BJ (cell line): ENCODE results near the gene REXO5. TPM values are rescaled to one million over a fixed set of nuclear protein-coding genes. Genes with fewer than 3 reads are reported as not detected.

Experiments
- CTCF ChIA-PET: fragments of 350-600 bp; formaldehyde crosslinking; extraction: SDS; loops from one replicate; lab custom pipeline; 2021; ENCODE audit warnings: antibody characterized with exemption, inconsistent platforms; lab: Yijun Ruan, JAX
- POLR2A ChIA-PET: fragments of 300-600 bp; sonication (Branson Sonifier 250); formaldehyde crosslinking; extraction: SDS; loops from one replicate; lab custom pipeline; 2021; ENCODE audit warnings: antibody characterized with exemption; lab: Charles Lee
- DNase-seq: peaks from one replicate; pipeline ENCODE4 v3.0.0-alpha.2; 2011; ENCODE audit warnings: low read depth
- H3K27me3 ChIP-seq: 2 replicates; pipeline ENCODE4 v1.6.0; 2011; ENCODE audit warnings: low read length; ENCODE audit not compliant: control insufficient read depth, insufficient read depth
- H3K36me3 ChIP-seq: 2 replicates; pipeline ENCODE4 v1.5.1; 2011; ENCODE audit warnings: low read length; ENCODE audit not compliant: control insufficient read depth, insufficient read depth
- H3K4me3 ChIP-seq: 2 replicates; pipeline ENCODE4 v1.5.1; 2011; ENCODE audit warnings: low read depth, mild to moderate bottlenecking, control low read depth, low read length
- polyA minus RNA-seq: library from RNA; depleted of rRNA, polyadenylated mRNA; stranded (reverse); fragments of >200 nt; gene quantifications from 2 replicates; pipeline ENCODE4 v1.2.3, GENCODE V29; 2011; rRNA and poly(A)+ RNA removed
- polyA plus RNA-seq: library from polyadenylated mRNA; depleted of rRNA; stranded (reverse); fragments of >200 nt; gene quantifications from 2 replicates; pipeline ENCODE4 v1.2.3, GENCODE V29; 2011; rRNA removed
- TF ChIP-seq, protein P1 (sequence below): IDR thresholded peaks from 2 replicates; pipeline ENCODE4 v1.5.1; 2011; ENCODE audit warnings: low read depth, mild to moderate bottlenecking, control low read depth, inconsistent platforms, low read length, moderate library complexity; ENCODE audit not compliant: insufficient read depth

Gene REXO5, protein sequence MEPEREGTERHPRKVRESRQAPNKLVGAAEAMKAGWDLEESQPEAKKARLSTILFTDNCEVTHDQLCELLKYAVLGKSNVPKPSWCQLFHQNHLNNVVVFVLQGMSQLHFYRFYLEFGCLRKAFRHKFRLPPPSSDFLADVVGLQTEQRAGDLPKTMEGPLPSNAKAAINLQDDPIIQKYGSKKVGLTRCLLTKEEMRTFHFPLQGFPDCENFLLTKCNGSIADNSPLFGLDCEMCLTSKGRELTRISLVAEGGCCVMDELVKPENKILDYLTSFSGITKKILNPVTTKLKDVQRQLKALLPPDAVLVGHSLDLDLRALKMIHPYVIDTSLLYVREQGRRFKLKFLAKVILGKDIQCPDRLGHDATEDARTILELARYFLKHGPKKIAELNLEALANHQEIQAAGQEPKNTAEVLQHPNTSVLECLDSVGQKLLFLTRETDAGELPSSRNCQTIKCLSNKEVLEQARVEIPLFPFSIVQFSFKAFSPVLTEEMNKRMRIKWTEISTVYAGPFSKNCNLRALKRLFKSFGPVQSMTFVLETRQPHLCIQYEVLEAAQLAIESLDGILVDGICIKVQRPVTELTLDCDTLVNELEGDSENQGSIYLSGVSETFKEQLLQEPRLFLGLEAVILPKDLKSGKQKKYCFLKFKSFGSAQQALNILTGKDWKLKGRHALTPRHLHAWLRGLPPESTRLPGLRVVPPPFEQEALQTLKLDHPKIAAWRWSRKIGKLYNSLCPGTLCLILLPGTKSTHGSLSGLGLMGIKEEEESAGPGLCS
- 2.2 and 3.2 TPM in 2 replicates for polyA plus RNA-seq
- 2.9 and 3.4 TPM in 2 replicates for polyA minus RNA-seq

- TF ChIP-seq, protein P1, sequence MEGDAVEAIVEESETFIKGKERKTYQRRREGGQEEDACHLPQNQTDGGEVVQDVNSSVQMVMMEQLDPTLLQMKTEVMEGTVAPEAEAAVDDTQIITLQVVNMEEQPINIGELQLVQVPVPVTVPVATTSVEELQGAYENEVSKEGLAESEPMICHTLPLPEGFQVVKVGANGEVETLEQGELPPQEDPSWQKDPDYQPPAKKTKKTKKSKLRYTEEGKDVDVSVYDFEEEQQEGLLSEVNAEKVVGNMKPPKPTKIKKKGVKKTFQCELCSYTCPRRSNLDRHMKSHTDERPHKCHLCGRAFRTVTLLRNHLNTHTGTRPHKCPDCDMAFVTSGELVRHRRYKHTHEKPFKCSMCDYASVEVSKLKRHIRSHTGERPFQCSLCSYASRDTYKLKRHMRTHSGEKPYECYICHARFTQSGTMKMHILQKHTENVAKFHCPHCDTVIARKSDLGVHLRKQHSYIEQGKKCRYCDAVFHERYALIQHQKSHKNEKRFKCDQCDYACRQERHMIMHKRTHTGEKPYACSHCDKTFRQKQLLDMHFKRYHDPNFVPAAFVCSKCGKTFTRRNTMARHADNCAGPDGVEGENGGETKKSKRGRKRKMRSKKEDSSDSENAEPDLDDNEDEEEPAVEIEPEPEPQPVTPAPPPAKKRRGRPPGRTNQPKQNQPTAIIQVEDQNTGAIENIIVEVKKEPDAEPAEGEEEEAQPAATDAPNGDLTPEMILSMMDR: peak; percentile 74
- H3K4me3 ChIP-seq: peak within 1 kb of the TSS; percentile 96
- no peaks in the 10 kb centered on the region for H3K27me3 ChIP-seq
- peak; percentile 76 for DNase-seq
- no peaks in the 10 kb centered on the region for H3K36me3 ChIP-seq
- ChIA-PET CTCF (interaction anchor here (0.7 to 2.0 kb wide), 10 partner anchors 9 to 296 kb away, joined by 3 to 8 read pairs (median 4); no protein-coding TSS in a partner anchor), POLR2A (interaction anchor here (0.8 kb wide), 1 partner anchor 18 kb away, joined by 5 read pairs; no protein-coding TSS in a partner anchor)
Observed at GRCh38 chr16:20806168-20807050, at the start of gene REXO5, which contains the start of gene ERI2. Gene REXO5, plus strand, starts transcription at chr16:20806527. Its CDS starts 427 bp downstream, at chr16:20806954. Gene ERI2, minus strand, starts transcription at chr16:20806472. Its CDS starts 42 bp downstream, at chr16:20806430.

GRCh38 chr16:20760346-20760745 lies 46.0 kb upstream of the REXO5 start:
- H3K4me3 ChIP-seq: no peak overlapping the region
- H3K36me3 ChIP-seq: no peaks in the 10 kb centered on the region
- H3K27me3 ChIP-seq: no peaks in the 10 kb centered on the region
- ChIA-PET CTCF (interaction anchor here (0.6 kb wide), 1 partner anchor 1989 kb away, joined by 3 read pairs; no protein-coding TSS in a partner anchor), POLR2A (no interaction called here)
- TF ChIP-seq, protein P1: no peak
- no peak for DNase-seq

DNA sequence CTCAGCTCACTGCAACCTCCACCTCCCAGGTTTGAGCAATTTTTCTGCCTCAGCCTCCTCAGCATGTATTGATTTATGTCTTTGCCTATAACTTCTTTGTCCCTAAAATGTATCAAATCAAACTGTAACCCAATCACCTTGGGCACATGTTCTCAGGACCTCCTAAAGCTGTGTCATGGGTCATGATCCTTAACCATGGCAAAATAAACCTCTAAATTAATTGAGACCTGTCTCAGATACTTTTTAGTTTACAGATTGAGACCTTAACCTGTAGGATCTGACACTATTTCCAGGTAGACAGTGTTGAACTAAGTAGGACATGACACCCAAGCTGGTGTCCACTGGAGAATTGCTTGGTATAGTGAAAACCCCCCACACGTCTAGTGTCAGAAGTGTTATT lies 45.2 kb upstream of the REXO5 start:
- TF ChIP-seq, protein P1: no peak
- no peak for DNase-seq
- ChIA-PET CTCF (interaction anchor here (0.6 kb wide), 1 partner anchor 1988 kb away, joined by 3 read pairs; no protein-coding TSS in a partner anchor), POLR2A (no interaction called here)
- H3K36me3 ChIP-seq: no peaks in the 10 kb centered on the region
- H3K27me3 ChIP-seq: no peaks in the 10 kb centered on the region
- H3K4me3 ChIP-seq: no peak overlapping the region

- H3K27me3 ChIP-seq: no peaks in the 10 kb centered on the region
- TF ChIP-seq, protein P1: no peak
- no peak for DNase-seq
- ChIA-PET POLR2A (no interaction called here), CTCF (no interaction called here)
- no peaks in the 10 kb centered on the region for H3K36me3 ChIP-seq
- no peak overlapping the region for H3K4me3 ChIP-seq
Observed at GRCh38 chr16:20762404-20763123, 43.8 kb upstream of the REXO5 start.
